NCI-H1930 (cell line): Measurements from ENCODE around the gene FCMR.

Experiments used
- DNase-seq, 2 experiments: peaks; one replicate each; lab custom pipeline; 2025; lab: John Stamatoyannopoulos, UW

Gene FCMR, protein sequence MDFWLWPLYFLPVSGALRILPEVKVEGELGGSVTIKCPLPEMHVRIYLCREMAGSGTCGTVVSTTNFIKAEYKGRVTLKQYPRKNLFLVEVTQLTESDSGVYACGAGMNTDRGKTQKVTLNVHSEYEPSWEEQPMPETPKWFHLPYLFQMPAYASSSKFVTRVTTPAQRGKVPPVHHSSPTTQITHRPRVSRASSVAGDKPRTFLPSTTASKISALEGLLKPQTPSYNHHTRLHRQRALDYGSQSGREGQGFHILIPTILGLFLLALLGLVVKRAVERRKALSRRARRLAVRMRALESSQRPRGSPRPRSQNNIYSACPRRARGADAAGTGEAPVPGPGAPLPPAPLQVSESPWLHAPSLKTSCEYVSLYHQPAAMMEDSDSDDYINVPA

GRCh38 chr1:206921772-206922265, at the start of gene FCMR:
Gene FCMR, minus strand, starts transcription at chr1:206921941. Its CDS starts 87 bp downstream, at chr1:206921854.
- no peak for DNase-seq

DNA sequence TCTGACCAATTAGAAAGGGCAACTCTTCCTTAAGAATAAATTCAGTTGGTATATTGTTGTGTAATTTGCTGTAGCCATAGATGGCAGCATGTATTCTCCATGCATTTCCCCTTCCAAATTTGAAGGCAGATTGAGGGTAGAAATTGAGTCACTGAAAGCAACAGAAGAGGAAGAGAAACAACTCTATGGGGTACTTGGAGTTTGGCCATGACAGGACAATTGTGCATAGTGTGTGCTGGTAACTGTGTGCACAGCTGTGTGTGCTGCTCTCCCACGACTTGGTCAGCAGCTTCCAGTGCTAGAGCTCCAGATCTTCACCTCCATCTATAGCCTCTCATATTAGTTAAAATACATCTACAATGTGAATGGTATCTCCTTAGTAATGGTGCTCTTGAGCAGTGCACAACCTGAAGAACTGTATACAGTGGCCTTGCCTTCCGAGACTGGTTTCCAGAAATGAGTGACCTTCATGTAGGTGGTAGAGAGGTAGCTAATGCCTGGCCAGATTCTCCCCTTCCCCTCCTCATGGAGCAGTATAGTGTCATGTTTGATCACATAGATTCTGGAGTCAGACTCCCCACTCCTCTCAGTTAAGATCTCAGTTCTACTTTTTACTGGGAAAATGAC, 49.4 kb upstream of the FCMR start:
- no peak for DNase-seq

- no peak for DNase-seq
Measured at GRCh38 chr1:206970446-206970845, 48.7 kb upstream of the FCMR start, which contains the start of gene FCAMR. Gene FCAMR, minus strand, starts transcription at chr1:206970460. Its CDS starts 335 bp downstream, at chr1:206970125.

- DNase-seq = no peak
Measured at GRCh38 chr1:206969090-206969489, 47.3 kb upstream of the FCMR start.

- DNase-seq = no peak
Measured at GRCh38 chr1:206967096-206967849, 45.5 kb upstream of the FCMR start.

DNA sequence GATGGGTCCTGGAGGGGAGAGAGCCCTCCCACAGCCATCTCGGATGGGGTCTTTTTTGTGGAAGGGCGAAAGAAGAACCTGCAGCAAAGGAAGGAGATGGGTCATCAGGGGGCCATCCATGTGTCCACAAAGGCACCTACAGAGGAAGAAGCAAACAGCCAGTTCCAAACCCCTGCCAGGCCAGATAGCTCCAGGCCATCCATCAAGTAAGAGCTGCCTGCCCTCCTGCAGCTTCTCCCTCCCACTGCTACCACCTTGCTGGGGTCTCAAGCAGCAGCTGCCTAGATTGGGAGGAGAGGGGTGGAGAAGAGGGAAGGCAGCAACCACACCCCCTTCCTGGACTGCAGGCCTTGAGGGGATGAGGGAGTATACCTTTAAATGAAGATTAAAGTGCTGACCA, 44.0 kb upstream of the FCMR start:
- DNase-seq = no peak

- no peak for DNase-seq
Measured at GRCh38 chr1:206963740-206964139, 42.0 kb upstream of the FCMR start.

DNA sequence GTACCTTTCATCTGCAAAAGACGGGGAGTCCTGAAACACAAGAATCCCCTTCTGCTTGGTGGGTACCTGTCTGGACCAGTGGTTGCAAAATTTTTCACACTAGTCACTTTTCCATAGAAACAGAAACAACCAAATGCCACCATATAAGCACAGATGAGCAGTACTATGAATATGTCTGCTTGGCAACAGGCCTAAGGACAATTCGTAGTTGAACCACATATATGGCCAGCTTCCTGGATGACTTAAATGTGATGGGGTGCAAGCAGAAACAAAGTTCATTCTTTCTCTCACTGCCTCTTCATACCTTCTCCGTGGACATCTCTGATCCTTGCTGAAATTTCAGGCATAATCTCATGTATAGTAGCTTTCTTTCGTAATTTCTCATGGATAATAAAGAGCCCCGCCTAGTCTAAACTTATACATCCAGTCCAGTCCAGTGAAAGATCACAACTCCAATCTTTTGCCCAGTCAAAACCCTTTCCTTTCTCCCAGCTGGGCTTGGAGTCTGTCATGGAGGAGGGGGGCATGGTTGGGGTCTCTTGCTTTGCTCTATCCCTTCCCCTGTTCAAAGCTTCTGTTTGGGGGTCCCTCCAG, 41.5 kb upstream of the FCMR start:
- no peak for DNase-seq

DNA sequence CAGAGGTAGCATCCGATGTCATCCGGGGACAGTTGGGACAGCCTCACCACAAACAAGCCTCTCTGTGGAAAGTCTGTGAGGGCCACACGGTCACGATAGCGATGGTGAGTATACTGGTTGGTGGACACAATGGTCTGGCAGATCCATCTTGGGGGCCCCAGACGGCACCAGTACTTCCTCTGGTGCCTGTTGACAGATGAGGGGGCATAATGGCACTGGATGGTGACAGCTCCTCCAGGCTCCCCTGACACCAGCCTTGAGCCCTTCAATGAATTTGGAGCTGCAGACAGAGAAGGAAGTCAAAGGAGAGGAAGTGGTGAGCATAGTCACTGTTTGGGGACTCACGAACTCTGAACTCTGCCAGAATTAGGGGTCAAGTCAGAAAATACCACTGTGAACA, 40.5 kb upstream of the FCMR start:
- no peak for DNase-seq

DNA sequence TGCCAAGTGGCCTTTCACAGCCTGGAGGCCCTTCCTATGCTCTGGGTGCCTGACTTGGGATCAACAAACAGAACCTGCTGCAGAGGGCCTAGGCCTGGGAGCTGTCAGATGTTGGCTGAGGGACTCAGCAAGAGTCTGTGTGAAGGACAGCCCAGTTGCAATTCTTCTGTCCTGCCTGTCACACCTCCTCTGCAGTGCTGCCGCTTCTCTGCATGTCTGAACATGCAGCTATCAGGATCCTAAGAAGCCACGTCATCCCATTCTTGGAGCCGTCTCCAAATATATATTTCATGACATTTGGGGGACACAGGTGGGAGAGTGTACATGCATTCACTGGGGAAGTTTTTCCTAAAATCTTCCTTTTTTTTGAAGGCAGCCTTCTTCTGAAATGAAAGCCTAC, 39.9 kb upstream of the FCMR start:
- DNase-seq = no peak

- no peak for DNase-seq
Measured at GRCh38 chr1:206960676-206961386, 39.1 kb upstream of the FCMR start.

- DNase-seq = no peak
Measured at GRCh38 chr1:206958144-206958543, 36.4 kb upstream of the FCMR start.

DNA sequence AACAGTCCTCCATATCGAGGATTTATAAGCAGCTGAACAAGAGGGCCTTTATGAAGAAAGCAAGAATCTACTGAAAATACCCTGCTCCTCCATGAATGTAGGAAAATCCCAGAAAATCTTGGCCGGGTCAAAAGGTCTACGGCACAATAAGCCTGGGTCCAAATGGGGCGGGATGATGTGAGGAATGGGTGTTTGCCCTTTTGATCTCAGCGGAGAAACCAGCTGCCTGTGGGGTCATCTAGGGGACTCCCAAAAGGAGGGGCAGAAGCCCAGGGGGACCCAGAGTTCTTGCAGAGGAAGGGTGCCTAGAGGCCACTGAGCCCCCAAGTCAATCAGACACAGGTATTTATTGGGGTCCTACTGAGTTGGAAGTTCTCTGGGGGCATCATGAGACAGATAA, 35.9 kb upstream of the FCMR start:
- DNase-seq = no peak

- no peak for DNase-seq
Measured at GRCh38 chr1:206955476-206956451, 34.0 kb upstream of the FCMR start.

GRCh38 chr1:206954459-206955342, 33.0 kb upstream of the FCMR start:
- no peak for DNase-seq

GRCh38 chr1:206953626-206954025, 31.9 kb upstream of the FCMR start:
- DNase-seq = no peak

- DNase-seq = no peak
Measured at GRCh38 chr1:206953126-206953525, 31.4 kb upstream of the FCMR start.

DNA sequence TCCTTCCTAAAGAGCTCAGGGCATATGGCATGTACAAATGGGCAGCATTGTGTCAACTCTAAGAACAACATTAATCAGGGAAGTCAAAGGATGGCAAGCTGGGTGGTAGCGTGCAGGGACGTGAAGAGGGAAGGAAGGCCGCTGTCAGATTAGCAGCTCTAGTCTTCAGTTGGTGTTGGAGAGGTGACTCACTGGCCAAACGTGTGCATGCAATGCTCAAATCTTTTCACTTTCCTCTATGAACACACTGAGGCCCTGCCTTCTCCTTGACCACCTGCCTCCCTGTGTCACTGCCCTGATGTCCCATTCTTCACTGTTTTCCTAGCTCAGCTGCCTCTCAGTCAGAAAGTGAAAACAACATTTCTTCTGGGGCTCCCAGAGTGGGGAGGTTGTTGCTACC, 30.4 kb upstream of the FCMR start:
- DNase-seq = no peak
